ENCODE results near the gene CNTN5. TPM values are rescaled to one million over a fixed set of nuclear protein-coding genes. Genes with fewer than 3 reads are reported as not detected.

CNTN5 gene
- total RNA-seq, 2 experiments from 2014 or later = not detected

- no peak for TF ChIP-seq CTCF (IDR thresholded peaks at IDR 0.05)
- Histone ChIP-seq H3K27ac (ENCODE audit: low read depth in 1 of 2, low read length in 2 of 2) (no peak overlapping the region), H3K27me3 (ENCODE audit: control insufficient read depth in 1 of 2, insufficient read depth in 2 of 2, low read length in 2 of 2) (no peaks in the 10 kb centered on the region), H3K4me1 (ENCODE audit: insufficient read depth, low read length) (no peaks in the 10 kb centered on the region), H3K9me3 (ENCODE audit: control insufficient read depth in 1 of 2, insufficient read depth in 1 of 2, low read length in 2 of 2) (peaks cover 0 to 15% of the 10 kb centered on the region in 2 experiments), H3K4me3 (ENCODE audit: low read length) (no peak overlapping the region), H3K36me3 (ENCODE audit: insufficient read depth, low read length) (no peaks in the 10 kb centered on the region)
- Mint-ChIP-seq H3K4me3 (no peak overlapping the region), H3K27me3 (no peaks in the 10 kb centered on the region), H3K27ac (no peak overlapping the region), H3K36me3 (ENCODE audit: low read depth) (no peaks in the 10 kb centered on the region), H3K4me1 (ENCODE audit: low read depth) (no peaks in the 10 kb centered on the region), H3K9me3 (peaks cover 2% of the 10 kb centered on the region)
- POLR2A ChIA-PET = no interaction called here
- no peak for ATAC-seq (ENCODE audit: poor library complexity)
- no peak for DNase-seq
- CTCF ChIA-PET = no interaction called here
- intact Hi-C loops (cut with DNase I, micrococcal nuclease) = no loop called here
These were observed 404.8 kb downstream of the CNTN5 start for GRCh38 chr11:99425596-99425995.

DNA sequence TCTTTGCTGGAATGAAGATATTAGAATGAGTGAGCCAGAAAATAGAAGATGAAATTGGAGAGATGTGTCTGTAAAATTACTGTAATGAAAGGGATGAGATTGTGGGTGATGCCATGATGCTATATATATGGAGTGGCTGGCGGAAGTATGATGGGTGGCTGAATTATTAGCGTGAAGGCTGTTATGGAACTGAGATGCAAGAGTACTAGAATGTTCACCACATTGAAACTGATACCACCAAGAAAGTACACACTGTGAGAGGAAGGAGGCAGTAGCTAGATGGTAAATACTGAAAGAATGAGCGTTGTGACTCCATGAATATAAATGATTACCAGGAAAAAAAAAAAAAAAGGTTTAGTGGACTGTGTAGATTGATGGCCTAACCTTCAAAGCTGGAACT lies 411.9 kb downstream of the CNTN5 start:
- H3K4me1 Mint-ChIP-seq (ENCODE audit: low read depth) = no peaks in the 10 kb centered on the region
- DNase-seq (no peak), ATAC-seq (ENCODE audit: poor library complexity) (no peak)
- no peak overlapping the region for H3K4me3 Mint-ChIP-seq
- peaks cover 14% of the 10 kb centered on the region for H3K9me3 Mint-ChIP-seq
- CTCF ChIA-PET = no interaction called here
- peaks cover 0 to 3% of the 10 kb centered on the region in 2 experiments for H3K9me3 ChIP-seq (ENCODE audit: control insufficient read depth in 1 of 2, insufficient read depth in 1 of 2, low read length in 2 of 2)
- H3K4me1 ChIP-seq (ENCODE audit: insufficient read depth, low read length) = no peaks in the 10 kb centered on the region
- no peaks in the 10 kb centered on the region for H3K27me3 Mint-ChIP-seq
- intact Hi-C loops (cut with DNase I, micrococcal nuclease) = no loop called here
- no peak for TF ChIP-seq CTCF (IDR thresholded peaks at IDR 0.05)
- H3K36me3 Mint-ChIP-seq (ENCODE audit: low read depth) = no peaks in the 10 kb centered on the region
- no peak overlapping the region for H3K4me3 ChIP-seq (ENCODE audit: low read length)
- no peak overlapping the region for H3K27ac ChIP-seq (ENCODE audit: low read depth in 1 of 2, low read length in 2 of 2)
- no peaks in the 10 kb centered on the region for H3K27me3 ChIP-seq (ENCODE audit: control insufficient read depth in 1 of 2, insufficient read depth in 2 of 2, low read length in 2 of 2)
- POLR2A ChIA-PET = no interaction called here
- no peak overlapping the region for H3K27ac Mint-ChIP-seq
- no peaks in the 10 kb centered on the region for H3K36me3 ChIP-seq (ENCODE audit: insufficient read depth, low read length)

GRCh38 chr11:99443276-99443675 lies 422.5 kb downstream of the CNTN5 start:
- intact Hi-C loops (cut with DNase I, micrococcal nuclease) = no loop called here
- no peaks in the 10 kb centered on the region for H3K36me3 Mint-ChIP-seq (ENCODE audit: low read depth)
- H3K36me3 ChIP-seq (ENCODE audit: insufficient read depth, low read length) = no peaks in the 10 kb centered on the region
- H3K4me1 ChIP-seq (ENCODE audit: insufficient read depth, low read length) = no peaks in the 10 kb centered on the region
- H3K27me3 Mint-ChIP-seq = no peaks in the 10 kb centered on the region
- DNase-seq (no peak), ATAC-seq (ENCODE audit: poor library complexity) (no peak)
- no peak overlapping the region for H3K27ac Mint-ChIP-seq
- H3K27ac ChIP-seq (ENCODE audit: low read depth in 1 of 2, low read length in 2 of 2) = no peak overlapping the region
- peaks cover 6% of the 10 kb centered on the region for H3K9me3 Mint-ChIP-seq
- H3K9me3 ChIP-seq (ENCODE audit: control insufficient read depth in 1 of 2, insufficient read depth in 1 of 2, low read length in 2 of 2) = peaks cover 0 to 16% of the 10 kb centered on the region in 2 experiments
- ChIA-PET CTCF (no interaction called here), POLR2A (no interaction called here)
- H3K4me1 Mint-ChIP-seq (ENCODE audit: low read depth) = no peaks in the 10 kb centered on the region
- H3K4me3 Mint-ChIP-seq = no peak overlapping the region
- no peaks in the 10 kb centered on the region for H3K27me3 ChIP-seq (ENCODE audit: control insufficient read depth in 1 of 2, insufficient read depth in 2 of 2, low read length in 2 of 2)
- TF ChIP-seq CTCF (IDR thresholded peaks at IDR 0.05) = no peak
- no peak overlapping the region for H3K4me3 ChIP-seq (ENCODE audit: low read length)

Measured in CD4-positive, alpha-beta T cell (primary cell).